DOHH2 (cell line): Measurements from ENCODE around the gene ZMIZ2.

ENCODE experiments used
- H3F3A ChIP-seq: fragments of 200-600 bp; sonication (generic), shearing (Covaris generic); 2 replicates; pipeline ENCODE4 v1.6.0; 2016; ENCODE audit warnings: antibody characterized with exemption, mild to moderate bottlenecking; ENCODE audit not compliant: control insufficient read depth, insufficient read depth
- H3K27ac ChIP-seq: fragments of 200-600 bp; sonication (generic); 2 replicates; pipeline ENCODE4 v1.5.1; 2014; ENCODE audit warnings: low read depth, mild to moderate bottlenecking, low read length, moderate library complexity
- H3K27me3 ChIP-seq: fragments of 200-600 bp; sonication (generic); 2 replicates; pipeline ENCODE4 v1.6.1; 2014; ENCODE audit warnings: mild to moderate bottlenecking, low read length, mixed read lengths; ENCODE audit not compliant: control insufficient read depth
- H3K36me3 ChIP-seq: fragments of 200-600 bp; sonication (generic); 2 replicates; pipeline ENCODE4 v1.6.1; 2014; ENCODE audit warnings: mild to moderate bottlenecking, low read length, moderate library complexity, mixed read lengths; ENCODE audit not compliant: control insufficient read depth
- H3K4me1 ChIP-seq: fragments of 200-600 bp; sonication (generic); 2 replicates; pipeline ENCODE4 v1.6.1; 2014; ENCODE audit warnings: mild to moderate bottlenecking, low read length, mixed read lengths; ENCODE audit not compliant: control insufficient read depth
- H3K4me2 ChIP-seq: fragments of 200-600 bp; sonication (generic); 2 replicates; pipeline ENCODE4 v1.6.0; 2014; ENCODE audit warnings: mild to moderate bottlenecking, low read length, moderate library complexity
- H3K4me3 ChIP-seq: fragments of 200-600 bp; sonication (generic); 2 replicates; pipeline ENCODE4 v1.5.1; 2014; ENCODE audit warnings: mild to moderate bottlenecking, low read length, mixed read lengths
- H3K79me2 ChIP-seq: fragments of 200-600 bp; sonication (generic); 2 replicates; pipeline ENCODE4 v1.6.1; 2014; ENCODE audit warnings: mild to moderate bottlenecking, low read length, mixed read lengths; ENCODE audit not compliant: control insufficient read depth
- H3K9me2 ChIP-seq: fragments of 200-600 bp; sonication (generic); replicated peaks from 2 replicates; pipeline ENCODE4 v1.6.1; 2014; ENCODE audit warnings: mild to moderate bottlenecking, low read length, mixed read lengths; ENCODE audit not compliant: control insufficient read depth
- H3K9me3 ChIP-seq: fragments of 200-600 bp; sonication (generic); 2 replicates; pipeline ENCODE4 v1.6.1; 2014; ENCODE audit warnings: antibody characterized with exemption, low read length, mixed read lengths; ENCODE audit not compliant: control insufficient read depth, insufficient read depth
- H4K20me1 ChIP-seq: fragments of 200-600 bp; sonication (generic); 2 replicates; pipeline ENCODE4 v1.6.0; 2014; ENCODE audit warnings: low read depth, mild to moderate bottlenecking, antibody characterized with exemption, low read length, moderate library complexity; ENCODE audit not compliant: control insufficient read depth, insufficient read depth
- CTCF ChIP-seq: fragments of 200-600 bp; sonication (generic); IDR thresholded peaks from one replicate; pipeline ENCODE4 v1.5.1; 2014; ENCODE audit warnings: antibody characterized with exemption, mild to moderate bottlenecking, low read depth, low read length; ENCODE audit not compliant: poor library complexity, severe bottlenecking
- EZH2phosphoT487 ChIP-seq: fragments of 200-600 bp; sonication (generic); IDR thresholded peaks from 2 replicates; pipeline ENCODE4 v1.6.1; 2017; ENCODE audit warnings: borderline replicate concordance, mild to moderate bottlenecking, antibody characterized with exemption, low read length, moderate library complexity, mixed read lengths

The ZMIZ2 gene

GRCh38 chr7:44775383-44776107 is 26.9 kb downstream of the ZMIZ2 start:
- Histone ChIP-seq H3K4me3 (no peak overlapping the region), H3K36me3 (no peaks in the 10 kb centered on the region), H3F3A (0 out of 2 replicates have a peak, but pooled peaks cover 2% of the 10 kb centered on the region), H3K9me3 (no peaks in the 10 kb centered on the region), H3K4me2 (no peak overlapping the region), H3K79me2 (no peaks in the 10 kb centered on the region), H4K20me1 (no peaks in the 10 kb centered on the region), H3K27me3 (no peaks in the 10 kb centered on the region), H3K9me2 (no peaks in the 10 kb centered on the region), H3K27ac (no peak overlapping the region), H3K4me1 (no peaks in the 10 kb centered on the region)
- TF ChIP-seq CTCF, result no peak
- TF ChIP-seq EZH2phosphoT487, result no peak

GRCh38 chr7:44776211-44776610 is 27.6 kb downstream of the ZMIZ2 start:
- H3K4me2 ChIP-seq, result no peak overlapping the region
- no peaks in the 10 kb centered on the region for H3K4me1 ChIP-seq
- H3K79me2 ChIP-seq, result no peaks in the 10 kb centered on the region
- H3K4me3 ChIP-seq, result no peak overlapping the region
- no peak overlapping the region for H3K27ac ChIP-seq
- TF ChIP-seq EZH2phosphoT487 (no peak), CTCF (no peak)
- no peaks in the 10 kb centered on the region for H3K27me3 ChIP-seq
- H3F3A ChIP-seq, result 0 out of 2 replicates have a peak, but pooled peaks cover 2% of the 10 kb centered on the region
- no peaks in the 10 kb centered on the region for H3K9me2 ChIP-seq
- H4K20me1 ChIP-seq, result no peaks in the 10 kb centered on the region
- no peaks in the 10 kb centered on the region for H3K36me3 ChIP-seq
- no peaks in the 10 kb centered on the region for H3K9me3 ChIP-seq

- H3K4me1 ChIP-seq, result peaks cover 9% of the 10 kb centered on the region
- no peaks in the 10 kb centered on the region for H3K36me3 ChIP-seq
- TF ChIP-seq CTCF, result no peak
- no peak for TF ChIP-seq EZH2phosphoT487
- H3K79me2 ChIP-seq, result no peaks in the 10 kb centered on the region
- H3K9me3 ChIP-seq, result peaks cover 3% of the 10 kb centered on the region; the same call in 1 of the 2 replicates
- no peaks in the 10 kb centered on the region for H3K27me3 ChIP-seq
- no peaks in the 10 kb centered on the region for H3F3A ChIP-seq
- H3K4me2 ChIP-seq, result no peak overlapping the region
- H3K27ac ChIP-seq, result no peak overlapping the region
- no peak overlapping the region for H3K4me3 ChIP-seq
- H3K9me2 ChIP-seq, result no peaks in the 10 kb centered on the region
- H4K20me1 ChIP-seq, result no peaks in the 10 kb centered on the region
Observed at GRCh38 chr7:44782460-44782859, 33.8 kb downstream of the ZMIZ2 start.
